ENCODE measurements around the gene IZUMO1R.
"Not testable (repeated sequence)": the region's sequence is repeated elsewhere in the genome, so short reads cannot be mapped to it uniquely, and the experiment has no call there.

The IZUMO1R gene

GRCh38 chr11:94303966-94304958, at the start of gene IZUMO1R:
Gene IZUMO1R, plus strand, starts transcription at chr11:94304580. Its CDS starts 1,057 bp downstream, at chr11:94305637.
- no peak for DNase-seq (ENCODE audit: low read depth)
- no peak within 1 kb of the TSS for H3K4me3 ChIP-seq (ENCODE audit: low read depth, low read length)
- TF ChIP-seq CTCF (IDR thresholded peaks at IDR 0.05; ENCODE audit: control insufficient read depth, extremely low read depth, insufficient read depth) = no peak

GRCh38 chr11:94271885-94272372, 32.5 kb upstream of the IZUMO1R start:
- no peak overlapping the region for H3K4me3 ChIP-seq (ENCODE audit: low read depth, low read length)
- no peak for DNase-seq (ENCODE audit: low read depth)
- no peak for TF ChIP-seq CTCF (IDR thresholded peaks at IDR 0.05; ENCODE audit: control insufficient read depth, extremely low read depth, insufficient read depth)

GRCh38 chr11:94272738-94273313, 31.6 kb upstream of the IZUMO1R start:
- TF ChIP-seq CTCF (IDR thresholded peaks at IDR 0.05; ENCODE audit: control insufficient read depth, extremely low read depth, insufficient read depth) = no peak

GRCh38 chr11:94275961-94276360, 28.4 kb upstream of the IZUMO1R start:
- DNase-seq (ENCODE audit: low read depth) = no peak
- TF ChIP-seq CTCF (IDR thresholded peaks at IDR 0.05; ENCODE audit: control insufficient read depth, extremely low read depth, insufficient read depth) = no peak
- no peak overlapping the region for H3K4me3 ChIP-seq (ENCODE audit: low read depth, low read length)

More at GRCh38 chr11:94272738-94273313, 31.6 kb upstream of the IZUMO1R start:
- no peak for DNase-seq (ENCODE audit: low read depth)
- no peak overlapping the region for H3K4me3 ChIP-seq (ENCODE audit: low read depth, low read length)

GRCh38 chr11:94276943-94277342, 27.4 kb upstream of the IZUMO1R start:
- no peak for DNase-seq (ENCODE audit: low read depth)
- no peak for TF ChIP-seq CTCF (IDR thresholded peaks at IDR 0.05; ENCODE audit: control insufficient read depth, extremely low read depth, insufficient read depth)

GRCh38 chr11:94278207-94278606, 26.2 kb upstream of the IZUMO1R start:
- H3K4me3 ChIP-seq (ENCODE audit: low read depth, low read length); DNase-seq (ENCODE audit: low read depth): not testable (repeated sequence)

More at GRCh38 chr11:94276943-94277342, 27.4 kb upstream of the IZUMO1R start:
- H3K4me3 ChIP-seq (ENCODE audit: low read depth, low read length) = no peak overlapping the region

GRCh38 chr11:94279996-94280395, 24.4 kb upstream of the IZUMO1R start:
- no peak for TF ChIP-seq CTCF (IDR thresholded peaks at IDR 0.05; ENCODE audit: control insufficient read depth, extremely low read depth, insufficient read depth)
- no peak for DNase-seq (ENCODE audit: low read depth)
- no peak overlapping the region for H3K4me3 ChIP-seq (ENCODE audit: low read depth, low read length)
